WTC11 (cell line): ENCODE data around the gene CLCN4. TPM values are rescaled to one million over a fixed set of nuclear protein-coding genes. Genes with fewer than 3 reads are reported as not detected.

ENCODE experiments used
- ATAC-seq: fragments of 200-7000 bp; cut with Tn5 transposase; 2 replicates; pipeline ENCODE4 v1.10.0; 2021; ENCODE audit warnings: mild to moderate bottlenecking, moderate library complexity
- CTCF ChIA-PET: fragments of 300-600 bp; sonication (Branson Sonifier 250); formaldehyde crosslinking; loops from one replicate; lab custom pipeline; 2021; ENCODE audit warnings: antibody characterized with exemption; lab: Charles Lee
- POLR2A ChIA-PET: fragments of 350-600 bp; sonication (Branson Sonifier 250); formaldehyde crosslinking; loops from one replicate; lab custom pipeline; 2021; ENCODE audit warnings: antibody characterized with exemption; lab: Charles Lee
- DNase-seq: peaks from one replicate; pipeline ENCODE4 v3.0.0; 2021; ENCODE audit warnings: low spot score
- H3K27ac Mint-ChIP-seq: 2 replicates; pipeline ENCODE4 v1.8.0; 2021; ENCODE audit warnings: mixed read lengths
- H3K27me3 Mint-ChIP-seq: 2 replicates; pipeline ENCODE4 v1.8.0; 2021; ENCODE audit warnings: low read depth, mild to moderate bottlenecking, moderate library complexity, mixed read lengths
- H3K36me3 Mint-ChIP-seq: 2 replicates; pipeline ENCODE4 v1.8.0; 2021; ENCODE audit warnings: mixed read lengths
- H3K4me1 Mint-ChIP-seq: 2 replicates; pipeline ENCODE4 v1.8.0; 2022; ENCODE audit warnings: mixed read lengths
- H3K4me3 Mint-ChIP-seq: 2 replicates; pipeline ENCODE4 v1.8.0; 2021; ENCODE audit warnings: mild to moderate bottlenecking, moderate library complexity, mixed read lengths
- H3K9me3 Mint-ChIP-seq: 2 replicates; pipeline ENCODE4 v1.8.0; 2021; ENCODE audit warnings: mixed read lengths
- AFF4 ChIP-seq: sonication (generic); formaldehyde crosslinking; IDR thresholded peaks from 2 replicates; pipeline ENCODE4 v1.8.1; 2023; ENCODE audit warnings: mild to moderate bottlenecking, missing genetic modification reagents, borderline replicate concordance
- AR ChIP-seq: fragments of 250-450 bp; sonication (Bioruptor Pico); IDR thresholded peaks from 2 replicates; pipeline ENCODE4 v1.9.0; 2021; ENCODE audit warnings: mild to moderate bottlenecking
- ATF3 ChIP-seq: sonication (generic); formaldehyde crosslinking; conservative IDR thresholded peaks from 2 replicates; pipeline ENCODE4 v1.8.1; 2022; ENCODE audit warnings: mild to moderate bottlenecking, missing genetic modification reagents
- CTCF ChIP-seq: fragments of 200-600 bp; IDR thresholded peaks from 2 replicates; pipeline ENCODE4 v1.8.0; 2022; ENCODE audit warnings: antibody characterized with exemption
- E2F5 ChIP-seq: sonication (generic); formaldehyde crosslinking; IDR thresholded peaks from 2 replicates; pipeline ENCODE4 v1.8.1; 2022; ENCODE audit warnings: mild to moderate bottlenecking, moderate library complexity, missing genetic modification reagents
- GTF2I ChIP-seq: fragments of 250-450 bp; sonication (Bioruptor Pico); conservative IDR thresholded peaks from 2 replicates; pipeline ENCODE4 v1.4.0; 2021; ENCODE audit warnings: mild to moderate bottlenecking
- HMGA2 ChIP-seq: fragments of 250-450 bp; sonication (Bioruptor Pico); IDR thresholded peaks from 2 replicates; pipeline ENCODE4 v1.4.0; 2021; ENCODE audit warnings: mild to moderate bottlenecking, moderate library complexity
- NFATC4 ChIP-seq: fragments of 250-450 bp; sonication (Bioruptor Pico); IDR thresholded peaks from 2 replicates; pipeline ENCODE4 v1.9.0; 2021; ENCODE audit warnings: mild to moderate bottlenecking
- NFE2L1 ChIP-seq: sonication (generic); formaldehyde crosslinking; IDR thresholded peaks from 2 replicates; pipeline ENCODE4 v1.8.1; 2023; ENCODE audit warnings: missing genetic modification reagents
- OVOL2 ChIP-seq: fragments of 250-450 bp; sonication (Bioruptor Pico); IDR thresholded peaks from 2 replicates; pipeline ENCODE4 v1.9.0; 2021; ENCODE audit warnings: mild to moderate bottlenecking, borderline replicate concordance
- SOX15 ChIP-seq: fragments of 250-450 bp; sonication (Bioruptor Pico); IDR thresholded peaks from 2 replicates; pipeline ENCODE4 v1.9.0; 2021; ENCODE audit warnings: mild to moderate bottlenecking
- TEAD1 ChIP-seq: sonication (generic); formaldehyde crosslinking; IDR thresholded peaks from 2 replicates; pipeline ENCODE4 v1.8.0; 2022; ENCODE audit warnings: mild to moderate bottlenecking, missing genetic modification reagents
- TP53 ChIP-seq: sonication (generic); formaldehyde crosslinking; IDR thresholded peaks from 2 replicates; pipeline ENCODE4 v1.8.1; 2023; ENCODE audit warnings: mild to moderate bottlenecking, missing genetic modification reagents
- ZBTB43 ChIP-seq: sonication (generic); formaldehyde crosslinking; IDR thresholded peaks from 2 replicates; pipeline ENCODE4 v1.8.1; 2023; ENCODE audit warnings: mild to moderate bottlenecking, missing genetic modification reagents
- ZMAT4 ChIP-seq: fragments of 250-450 bp; sonication (Bioruptor Pico); IDR thresholded peaks from 2 replicates; pipeline ENCODE4 v1.9.0; 2021; ENCODE audit warnings: mild to moderate bottlenecking
- ZNF416 ChIP-seq: fragments of 250-450 bp; sonication (Bioruptor Pico); IDR thresholded peaks from 2 replicates; pipeline ENCODE4 v1.9.0; 2021; ENCODE audit warnings: mild to moderate bottlenecking, inconsistent platforms
- ZNF532 ChIP-seq: fragments of 250-450 bp; sonication (Bioruptor Pico); IDR thresholded peaks from 2 replicates; pipeline ENCODE4 v1.9.0; 2021; ENCODE audit warnings: mild to moderate bottlenecking, borderline replicate concordance
- ZNF671 ChIP-seq: fragments of 250-450 bp; sonication (Bioruptor Pico); IDR thresholded peaks from 2 replicates; pipeline ENCODE4 v1.8.0; 2021; ENCODE audit warnings: mild to moderate bottlenecking
- ZSCAN18 ChIP-seq: fragments of 250-450 bp; sonication (Bioruptor Pico); IDR thresholded peaks from 2 replicates; pipeline ENCODE4 v2.1.2; 2022; ENCODE audit warnings: mild to moderate bottlenecking, moderate library complexity
- total RNA-seq: library from RNA; stranded (reverse); gene quantifications from 3 replicates; pipeline ENCODE4 v1.2.3, GENCODE V29; 2021

Gene CLCN4
- total RNA-seq, 1 experiment from 2014 or later = 8.9 TPM

- no peaks in the 10 kb centered on the region for H3K27me3 Mint-ChIP-seq
- no peaks in the 10 kb centered on the region for H3K9me3 Mint-ChIP-seq
- H3K36me3 Mint-ChIP-seq = no peaks in the 10 kb centered on the region
- POLR2A ChIA-PET = no interaction called here
- H3K4me1 Mint-ChIP-seq = no peaks in the 10 kb centered on the region
- ATAC-seq = no peak
- H3K4me3 Mint-ChIP-seq = no peak overlapping the region
- H3K27ac Mint-ChIP-seq = no peak overlapping the region
- no peak for TF ChIP-seq ZBTB43
- no peak for TF ChIP-seq ZNF532 (CRISPR knock-in tag)
- no peak for TF ChIP-seq NFATC4
- no peak for TF ChIP-seq HMGA2 (CRISPR knock-in tag)
- TF ChIP-seq ZNF416 (CRISPR knock-in tag) = no peak
- no peak for TF ChIP-seq GTF2I (CRISPR knock-in tag)
- TF ChIP-seq ATF3 (CRISPR knock-in tag) = no peak
- no peak for TF ChIP-seq TEAD1 (CRISPR knock-in tag)
- TF ChIP-seq AFF4 (CRISPR knock-in tag) = no peak
- TF ChIP-seq SOX15 = no peak
- TF ChIP-seq NFE2L1 (CRISPR knock-in tag) = no peak
- no peak for TF ChIP-seq CTCF
- no peak for TF ChIP-seq ZNF671 (CRISPR knock-in tag)
- TF ChIP-seq OVOL2 (CRISPR knock-in tag) = no peak
- no peak for TF ChIP-seq E2F5 (CRISPR knock-in tag)
- TF ChIP-seq TP53 (CRISPR knock-in tag) = no peak
- no peak for TF ChIP-seq AR
- TF ChIP-seq ZSCAN18 (CRISPR knock-in tag) = no peak
- no peak for TF ChIP-seq ZMAT4 (CRISPR knock-in tag)
- TF ChIP-seq, all 79 proteins: peak for 0
- CTCF ChIA-PET = no interaction called here
- no peak for DNase-seq
Measured at GRCh38 chrX:10235851-10236250, 79.1 kb downstream of the CLCN4 start.
